ENCODE results near the gene NUDT16.
"Not testable (repeated sequence)": the region's sequence is repeated elsewhere in the genome, so short reads cannot be mapped to it uniquely, and the experiment has no call there.

Gene NUDT16

GRCh38 chr3:131381445-131382291, at the start of gene NUDT16:
Gene NUDT16 (plus strand): TSS chr3:131381774. CDS start chr3:131381805, 31 bp downstream.
- DNase-seq, result peak; percentile 94

GRCh38 chr3:131338948-131339640, 42.5 kb upstream of the NUDT16 start:
- no peak for DNase-seq

- DNase-seq, result no peak
Measured at GRCh38 chr3:131341761-131342160, 39.8 kb upstream of the NUDT16 start.

GRCh38 chr3:131348911-131349310, 32.7 kb upstream of the NUDT16 start:
- no peak for DNase-seq

GRCh38 chr3:131349454-131349853, 32.1 kb upstream of the NUDT16 start:
- no peak for DNase-seq

GRCh38 chr3:131349946-131350347, 31.6 kb upstream of the NUDT16 start:
- no peak for DNase-seq

GRCh38 chr3:131350506-131350905, 31.1 kb upstream of the NUDT16 start:
- DNase-seq, result no peak

- no peak for DNase-seq
Measured at GRCh38 chr3:131353016-131353877, 28.3 kb upstream of the NUDT16 start.

GRCh38 chr3:131353986-131354385, 27.6 kb upstream of the NUDT16 start:
- DNase-seq, result no peak

GRCh38 chr3:131356006-131356595, 25.5 kb upstream of the NUDT16 start:
- DNase-seq, result no peak

- DNase-seq, result no peak
Measured at GRCh38 chr3:131357275-131357674, 24.3 kb upstream of the NUDT16 start.

- DNase-seq, result no peak
Measured at GRCh38 chr3:131360191-131360755, 21.3 kb upstream of the NUDT16 start.

GRCh38 chr3:131361066-131361463, 20.5 kb upstream of the NUDT16 start:
- DNase-seq, result not testable (repeated sequence)

GRCh38 chr3:131361464-131362421, 19.8 kb upstream of the NUDT16 start:
- DNase-seq, result no peak

- DNase-seq, result no peak
Measured at GRCh38 chr3:131363275-131363674, 18.3 kb upstream of the NUDT16 start.

GRCh38 chr3:131370935-131371687, 10.5 kb upstream of the NUDT16 start:
- DNase-seq, result no peak

- no peak for DNase-seq
Measured at GRCh38 chr3:131371688-131372066, 9.9 kb upstream of the NUDT16 start.

- DNase-seq, result no peak
Measured at GRCh38 chr3:131374741-131375140, 6.8 kb upstream of the NUDT16 start.

- not testable (repeated sequence) for DNase-seq
Measured at GRCh38 chr3:131380821-131381444, 641 bp upstream of the NUDT16 start.

All from activated CD4-positive, alpha-beta T cell treated with anti-CD3 and anti-CD28 coated beads, Interleukin-2, amount 50 U/mL, for 1 hour (primary cell).